Measurements from ENCODE around the gene MDM1. TPM values are rescaled to one million over a fixed set of nuclear protein-coding genes. Genes with fewer than 3 reads are reported as not detected.

The MDM1 gene
- total RNA-seq, 2 donors from 2014 or later, result 8.3 to 12.8 TPM

- no peak overlapping the region for H3K27ac ChIP-seq
- no peak for DNase-seq (ENCODE audit: low spot score)
- peaks cover 0 to 14% of the 10 kb centered on the region in 2 donors for H3K4me1 ChIP-seq
- TF ChIP-seq CTCF (IDR thresholded peaks at IDR 0.05), result no peak
- no peaks in the 10 kb centered on the region for H3K27me3 ChIP-seq
- H3K4me3 ChIP-seq, result no peak overlapping the region
- H3K36me3 ChIP-seq, result peaks cover 25% of the 10 kb centered on the region
- H3K9me3 ChIP-seq, result peaks cover 0 to 16% of the 10 kb centered on the region in 2 donors
Observed at GRCh38 chr12:68297929-68298328, 34.2 kb downstream of the MDM1 start.

- Histone ChIP-seq H3K27me3 (no peaks in the 10 kb centered on the region), H3K4me3 (no peak overlapping the region), H3K9me3 (peaks cover 0 to under 1% of the 10 kb centered on the region in 2 donors), H3K36me3 (no peaks in the 10 kb centered on the region), H3K27ac (no peak overlapping the region), H3K4me1 (peaks cover 0 to 14% of the 10 kb centered on the region in 2 donors)
- no peak for DNase-seq (ENCODE audit: low spot score)
- TF ChIP-seq CTCF (IDR thresholded peaks at IDR 0.05), result no peak
Observed at GRCh38 chr12:68294251-68294650, 37.9 kb downstream of the MDM1 start.

- H3K9me3 ChIP-seq, result no peaks in the 10 kb centered on the region
- DNase-seq (ENCODE audit: low spot score), result no peak
- no peak overlapping the region for H3K4me3 ChIP-seq
- no peak for TF ChIP-seq CTCF (IDR thresholded peaks at IDR 0.05)
- H3K36me3 ChIP-seq, result no peaks in the 10 kb centered on the region
- no peaks in the 10 kb centered on the region for H3K27me3 ChIP-seq
- H3K4me1 ChIP-seq, result peaks cover 0 to 14% of the 10 kb centered on the region in 2 donors
- no peak overlapping the region for H3K27ac ChIP-seq
Observed at GRCh38 chr12:68293347-68293746, 38.8 kb downstream of the MDM1 start.

GRCh38 chr12:68292151-68292943 is 39.8 kb downstream of the MDM1 start:
- TF ChIP-seq CTCF (IDR thresholded peaks at IDR 0.05), result no peak
- Histone ChIP-seq H3K27me3 (no peaks in the 10 kb centered on the region), H3K4me1 (peaks cover 0 to 14% of the 10 kb centered on the region in 2 donors), H3K36me3 (no peaks in the 10 kb centered on the region), H3K27ac (no peak overlapping the region), H3K4me3 (no peak overlapping the region), H3K9me3 (no peaks in the 10 kb centered on the region)
- DNase-seq (ENCODE audit: low spot score), result no peak

- no peaks in the 10 kb centered on the region for H3K9me3 ChIP-seq
- no peak for DNase-seq (ENCODE audit: low spot score)
- H3K4me3 ChIP-seq, result no peak overlapping the region
- no peaks in the 10 kb centered on the region for H3K27me3 ChIP-seq
- no peak for TF ChIP-seq CTCF (IDR thresholded peaks at IDR 0.05)
- no peak overlapping the region for H3K27ac ChIP-seq
- peaks cover 0 to 14% of the 10 kb centered on the region in 2 donors for H3K4me1 ChIP-seq
- H3K36me3 ChIP-seq, result no peaks in the 10 kb centered on the region
Observed at GRCh38 chr12:68291396-68292036, 40.6 kb downstream of the MDM1 start.

Measured in right atrium auricular region (tissue), 2 donors.